GM19463 (cell line): ENCODE results near the gene NR6A1.
"Not testable (repeated sequence)": the region's sequence is repeated elsewhere in the genome, so short reads cannot be mapped to it uniquely, and the experiment has no call there.

Experiments
- ATAC-seq: cut with Tn5 transposase; IDR thresholded peaks from one replicate; pipeline ENCODE4 v1.9.1; 2021; ENCODE audit warnings: mild to moderate bottlenecking, moderate library complexity; ENCODE audit not compliant: unreplicated experiment

NR6A1 gene

GRCh38 chr9:124761710-124762109 lies 9.4 kb downstream of the NR6A1 start:
- ATAC-seq: no peak

DNA sequence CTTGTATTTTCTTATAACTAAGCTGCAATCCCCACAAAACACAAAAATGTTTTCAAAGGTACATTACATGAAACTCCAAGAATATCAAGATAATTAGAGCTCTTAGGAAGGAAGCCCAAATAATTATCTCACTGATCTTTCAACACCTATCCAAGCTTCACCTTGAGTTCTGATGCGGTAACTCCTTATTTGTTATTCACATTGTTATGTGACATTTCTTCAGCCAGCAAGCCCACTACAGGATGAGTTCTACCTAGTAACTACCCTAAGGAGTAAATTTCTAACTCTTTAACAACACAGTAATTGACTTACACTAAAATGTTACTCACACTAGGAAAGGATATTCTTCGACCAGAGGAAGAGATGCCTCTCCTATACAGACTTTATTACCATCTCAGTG lies 9.9 kb downstream of the NR6A1 start:
- no peak for ATAC-seq

DNA sequence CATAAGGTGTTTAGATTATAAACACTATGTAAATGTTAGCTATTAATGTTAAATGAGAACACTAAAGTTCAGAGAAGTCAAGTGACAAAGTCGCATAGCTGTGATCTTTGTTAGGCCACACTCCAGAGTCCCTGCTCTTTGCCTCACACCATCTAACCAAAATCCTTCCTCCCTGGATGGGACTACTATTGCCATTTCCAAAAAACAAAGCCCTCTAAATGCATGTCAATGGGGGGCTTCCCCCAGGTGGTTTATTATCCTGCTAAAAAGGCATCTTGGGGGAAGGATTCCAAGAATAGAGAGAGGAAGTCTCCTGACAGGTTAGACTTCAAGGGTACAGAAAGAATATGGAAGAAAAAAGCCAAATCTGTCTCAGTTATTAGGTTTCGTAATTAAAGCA lies 10.4 kb downstream of the NR6A1 start:
- no peak for ATAC-seq

DNA sequence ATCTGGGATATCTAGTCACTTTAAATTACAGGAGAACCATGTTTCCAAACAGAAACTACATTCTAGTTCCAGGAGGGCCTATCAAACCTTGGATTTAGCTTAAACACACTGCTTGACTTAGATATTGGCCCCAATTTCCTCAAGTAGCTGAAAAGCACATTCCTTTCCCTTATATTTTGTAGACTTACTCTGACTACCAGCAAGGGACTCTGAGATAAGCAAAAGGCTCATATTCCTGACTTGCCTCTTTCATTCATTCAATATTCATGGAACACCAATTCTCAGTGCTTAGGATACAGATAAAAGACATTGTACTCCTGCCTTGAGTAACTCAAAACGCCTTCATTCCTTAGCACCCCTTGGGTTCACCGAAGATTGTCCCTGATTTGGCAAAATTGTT lies 11.8 kb downstream of the NR6A1 start:
- ATAC-seq: no peak

- ATAC-seq: no peak
Observed at GRCh38 chr9:124758691-124759090, 12.4 kb downstream of the NR6A1 start.

DNA sequence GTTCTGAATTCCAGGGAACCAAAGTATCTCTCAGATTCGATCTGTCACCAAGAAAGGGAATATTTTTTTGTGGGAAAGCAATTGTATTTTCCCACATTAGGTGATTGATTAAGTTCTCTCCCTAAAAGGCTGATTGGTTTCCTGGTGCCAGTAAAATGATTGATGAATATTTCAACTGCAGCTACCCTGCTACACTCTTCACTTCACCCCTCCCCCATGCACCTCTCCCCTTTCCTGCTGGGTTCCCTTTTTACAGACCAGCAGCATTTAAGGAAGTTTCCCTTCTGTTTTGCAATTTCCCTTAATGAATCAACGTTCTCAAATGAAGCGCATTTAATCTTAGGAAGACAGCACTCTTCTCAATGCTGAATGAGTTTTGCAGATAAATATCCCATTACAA lies 13.1 kb downstream of the NR6A1 start:
- no peak for ATAC-seq

DNA sequence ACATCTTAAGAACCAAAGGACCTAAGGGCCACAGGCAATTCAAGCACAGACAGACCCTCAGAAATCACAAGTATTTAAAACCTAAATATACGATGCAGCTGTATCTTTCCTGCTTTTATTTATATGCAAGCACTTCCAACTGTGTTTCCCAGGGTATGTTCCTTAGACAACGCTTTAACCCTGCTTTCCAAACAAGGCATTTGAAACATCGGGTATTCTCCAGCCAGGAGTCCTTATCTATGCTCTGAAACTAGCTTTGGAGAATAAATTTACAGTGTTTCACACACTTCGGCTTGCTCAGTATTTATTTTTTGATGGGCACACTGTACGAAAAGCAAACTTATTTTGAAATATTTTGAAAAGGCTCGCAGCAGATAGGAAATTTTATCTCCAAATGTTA lies 13.5 kb downstream of the NR6A1 start:
- no peak for ATAC-seq

- ATAC-seq: no peak
Observed at GRCh38 chr9:124756011-124756410, 15.1 kb downstream of the NR6A1 start.

DNA sequence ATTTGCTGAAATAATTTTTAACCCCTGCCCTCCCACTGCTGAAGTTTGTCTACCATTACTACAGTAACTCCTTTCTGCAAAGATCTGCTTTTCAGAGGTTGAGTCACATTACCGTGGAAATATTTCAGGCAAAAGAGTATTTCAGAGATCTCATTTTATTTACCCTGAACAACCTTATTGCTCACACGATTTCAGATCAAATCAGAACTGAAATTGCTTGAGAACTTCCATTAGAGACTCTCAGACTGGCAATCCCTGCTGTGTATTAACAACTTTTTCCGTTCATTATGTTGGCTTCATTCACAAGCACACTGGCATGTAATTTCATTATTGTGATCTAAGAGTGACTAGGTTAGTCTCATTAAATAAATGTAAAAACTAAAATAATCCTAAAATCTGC lies 16.1 kb downstream of the NR6A1 start:
- ATAC-seq: no peak

DNA sequence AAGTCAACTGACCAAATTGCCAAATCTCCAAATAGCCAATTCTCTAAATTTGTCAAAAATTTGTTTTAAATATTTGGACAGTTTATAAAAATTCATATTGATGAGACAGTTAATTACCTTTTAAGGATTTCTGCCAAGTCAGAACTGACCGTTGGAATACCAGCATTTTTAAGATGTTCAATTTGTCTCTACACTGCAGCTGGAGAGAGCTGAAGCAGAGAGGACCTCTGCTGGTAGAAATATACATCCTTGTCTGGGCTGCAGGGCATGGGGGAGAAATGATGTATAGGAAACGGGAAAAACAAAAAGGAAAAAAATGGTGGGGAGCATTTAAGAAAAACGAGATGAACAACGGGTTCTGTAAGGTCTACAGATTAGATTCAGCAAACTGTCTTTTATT lies 16.8 kb downstream of the NR6A1 start:
- ATAC-seq: no peak

GRCh38 chr9:124752967-124753366 lies 18.1 kb downstream of the NR6A1 start:
- ATAC-seq: no peak

- no peak for ATAC-seq
Observed at GRCh38 chr9:124749781-124750180, 21.3 kb downstream of the NR6A1 start.

DNA sequence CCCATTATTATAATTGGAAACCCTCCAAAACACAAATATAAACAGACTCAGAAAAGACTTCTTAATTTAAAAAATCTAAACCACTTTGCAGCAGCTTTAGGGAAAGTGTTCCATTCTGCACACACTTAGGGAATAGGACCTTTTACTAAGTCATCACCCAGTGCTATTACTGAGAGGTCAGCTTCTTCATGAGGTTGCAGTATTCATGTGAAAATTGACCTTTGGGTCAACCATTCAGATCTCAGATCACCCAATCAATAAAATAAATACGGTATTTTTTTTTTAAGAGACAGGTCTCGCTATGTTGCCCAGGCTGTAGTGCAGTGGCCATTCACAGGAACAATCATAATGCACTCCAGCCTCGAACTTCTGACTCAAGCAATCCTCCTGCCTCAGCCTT lies 21.8 kb downstream of the NR6A1 start:
- ATAC-seq: no peak

DNA sequence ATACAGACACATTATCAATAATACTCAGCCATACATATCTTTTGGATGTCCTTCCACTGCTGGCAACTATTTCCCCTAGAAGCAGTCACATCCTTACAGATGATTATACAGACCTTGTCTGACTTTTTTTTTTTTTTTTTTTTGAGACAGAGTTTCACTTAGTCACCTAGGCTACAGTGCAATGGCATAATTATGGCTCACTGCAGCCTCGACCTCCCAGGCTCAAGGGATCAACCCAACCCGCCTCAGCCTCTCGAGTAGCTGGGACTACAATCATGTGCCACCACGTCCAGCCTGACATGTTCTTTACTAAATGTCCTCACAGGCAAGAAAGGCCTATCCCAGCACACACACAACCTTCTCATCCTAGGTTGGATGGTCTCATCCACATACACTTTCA lies 24.0 kb downstream of the NR6A1 start:
- no peak for ATAC-seq

DNA sequence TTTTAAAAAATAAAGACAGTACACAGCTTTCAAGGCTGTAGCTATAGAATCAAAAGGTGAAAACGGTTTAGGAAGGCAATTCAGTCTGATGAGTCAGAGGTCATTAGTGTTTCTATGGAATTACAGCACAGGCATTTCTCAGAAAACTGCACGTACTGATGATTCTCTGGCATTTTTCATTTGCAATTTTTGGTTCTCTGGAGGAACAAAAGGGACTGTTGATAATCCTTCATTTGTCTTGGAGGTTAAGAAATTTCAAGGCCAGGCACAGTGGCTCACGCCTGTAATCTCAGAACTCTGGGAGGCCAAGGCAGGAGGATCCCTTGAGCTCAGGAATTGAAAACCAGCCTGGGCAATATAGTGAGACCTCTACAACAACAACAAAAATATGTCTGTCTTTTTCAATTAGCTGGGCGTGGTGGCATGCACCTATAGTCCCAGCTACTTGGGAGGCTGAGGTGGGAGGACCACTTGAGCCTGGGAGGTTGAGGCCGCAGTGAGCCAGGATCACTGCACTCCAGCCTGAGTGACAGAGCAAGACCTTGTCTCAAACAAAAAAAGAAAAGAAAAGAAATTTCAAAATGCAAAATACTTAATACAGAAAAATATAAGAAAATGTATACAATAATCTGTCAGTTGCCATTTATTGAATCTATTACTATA lies 27.3 kb downstream of the NR6A1 start:
- no peak for ATAC-seq

- no peak for ATAC-seq
Observed at GRCh38 chr9:124742940-124743339, 28.2 kb downstream of the NR6A1 start.

DNA sequence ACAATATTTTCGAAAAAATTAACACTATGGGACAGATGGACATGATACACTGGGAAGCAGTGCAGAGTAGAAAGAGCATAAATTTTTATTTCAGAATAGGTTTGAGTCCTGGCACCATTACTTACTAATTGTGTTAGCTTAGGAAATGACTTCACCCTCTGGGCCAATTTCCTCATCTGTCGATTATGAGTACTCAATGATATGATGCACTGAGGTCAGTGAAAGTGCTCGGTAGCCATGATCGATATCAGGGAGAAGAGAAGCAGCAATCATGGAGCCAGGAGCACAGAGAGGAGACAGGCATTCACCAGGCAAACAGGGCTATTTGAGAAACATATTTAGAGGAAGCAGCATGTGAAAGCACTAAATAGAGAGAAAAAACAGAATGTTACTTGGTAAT lies 29.4 kb downstream of the NR6A1 start:
- ATAC-seq: no peak

GRCh38 chr9:124741149-124741548 lies 30.0 kb downstream of the NR6A1 start:
- ATAC-seq: no peak

GRCh38 chr9:124739360-124739759 lies 31.8 kb downstream of the NR6A1 start:
- no peak for ATAC-seq

- not testable (repeated sequence) for ATAC-seq
Observed at GRCh38 chr9:124738075-124738474, 33.0 kb downstream of the NR6A1 start.

- no peak for ATAC-seq
Observed at GRCh38 chr9:124735121-124735520, 36.0 kb downstream of the NR6A1 start.

DNA sequence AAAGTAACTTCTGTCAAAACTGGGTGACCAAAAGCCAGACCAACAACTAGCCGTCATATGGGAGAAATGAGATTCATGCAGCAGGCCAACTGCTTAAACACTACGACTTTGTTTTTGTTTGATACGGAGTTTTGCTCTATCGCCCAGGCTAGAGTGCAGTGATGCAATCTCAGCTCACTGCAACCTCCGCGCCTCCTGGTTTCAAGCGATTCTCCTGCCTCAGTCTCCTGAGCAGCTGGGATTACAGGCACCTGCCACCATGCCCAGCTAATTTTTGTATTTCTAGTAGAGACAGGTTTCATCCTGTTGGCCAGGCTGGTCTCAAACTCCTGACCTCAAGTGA lies 36.4 kb downstream of the NR6A1 start:
- not testable (repeated sequence) for ATAC-seq

- ATAC-seq: no peak
Observed at GRCh38 chr9:124733964-124734740, 37.0 kb downstream of the NR6A1 start.
